HG02943 (cell line): ENCODE results near the gene PCDHA3.
"Not testable (repeated sequence)": the region's sequence is repeated elsewhere in the genome, so short reads cannot be mapped to it uniquely, and the experiment has no call there.

Source experiments
- ATAC-seq: cut with Tn5 transposase; IDR thresholded peaks from one replicate; pipeline ENCODE4 v1.9.1; 2021; ENCODE audit warnings: mild to moderate bottlenecking, low read depth, moderate library complexity; ENCODE audit not compliant: unreplicated experiment

Gene PCDHA3

DNA sequence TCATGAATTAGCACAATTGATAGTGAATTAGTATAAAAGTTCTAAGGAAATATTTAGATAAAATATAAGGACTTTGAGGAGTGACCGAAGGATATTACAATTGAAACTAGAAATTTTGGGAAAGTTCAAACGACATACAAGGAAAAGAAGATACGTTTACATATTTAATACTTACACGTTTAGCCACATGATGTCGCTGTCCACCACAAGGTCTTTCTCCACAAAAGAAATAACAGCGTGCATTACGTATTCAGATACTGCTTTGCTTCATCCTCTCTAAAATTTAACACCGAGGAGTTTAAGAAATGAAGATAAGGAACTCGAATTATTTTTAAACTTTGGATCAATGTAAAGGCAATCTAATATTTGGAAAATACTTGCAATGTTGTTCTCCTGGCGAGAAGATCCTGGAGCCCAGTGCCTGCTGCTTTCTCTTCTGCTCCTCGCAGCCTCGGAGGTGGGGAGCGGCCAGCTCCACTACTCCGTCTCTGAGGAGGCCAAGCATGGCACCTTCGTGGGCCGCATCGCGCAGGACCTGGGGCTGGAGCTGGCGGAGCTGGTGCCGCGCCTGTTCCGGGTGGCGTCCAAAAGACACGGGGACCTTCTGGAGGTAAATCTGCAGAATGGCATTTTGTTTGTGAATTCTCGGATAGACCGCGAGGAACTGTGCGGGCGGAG, at the start of gene PCDHA3:
PCDHA3 (plus strand) TSS at position 242 of the 678 bp plus-strand sequence.
- no peak for ATAC-seq

DNA sequence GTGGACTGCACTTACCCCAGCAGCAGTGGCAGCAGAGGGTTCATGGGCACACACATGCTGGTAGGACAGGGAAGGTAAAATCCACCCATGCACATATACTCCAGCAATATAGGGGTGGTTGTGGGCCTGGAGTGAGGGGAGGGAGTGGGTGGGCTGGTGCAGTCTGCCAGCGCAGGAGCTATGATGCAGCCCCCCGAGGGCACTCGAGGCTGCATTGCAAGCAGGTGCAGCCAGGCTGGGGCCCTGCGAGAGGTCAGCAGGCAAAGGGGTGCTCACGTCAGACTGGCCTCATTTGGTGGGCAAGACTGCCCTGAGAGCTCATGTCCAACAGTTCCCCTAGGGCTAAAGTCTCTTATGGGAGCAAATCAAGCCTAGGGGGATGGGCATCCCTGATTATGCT, 47.3 kb upstream of the PCDHA3 start:
- ATAC-seq, result no peak

DNA sequence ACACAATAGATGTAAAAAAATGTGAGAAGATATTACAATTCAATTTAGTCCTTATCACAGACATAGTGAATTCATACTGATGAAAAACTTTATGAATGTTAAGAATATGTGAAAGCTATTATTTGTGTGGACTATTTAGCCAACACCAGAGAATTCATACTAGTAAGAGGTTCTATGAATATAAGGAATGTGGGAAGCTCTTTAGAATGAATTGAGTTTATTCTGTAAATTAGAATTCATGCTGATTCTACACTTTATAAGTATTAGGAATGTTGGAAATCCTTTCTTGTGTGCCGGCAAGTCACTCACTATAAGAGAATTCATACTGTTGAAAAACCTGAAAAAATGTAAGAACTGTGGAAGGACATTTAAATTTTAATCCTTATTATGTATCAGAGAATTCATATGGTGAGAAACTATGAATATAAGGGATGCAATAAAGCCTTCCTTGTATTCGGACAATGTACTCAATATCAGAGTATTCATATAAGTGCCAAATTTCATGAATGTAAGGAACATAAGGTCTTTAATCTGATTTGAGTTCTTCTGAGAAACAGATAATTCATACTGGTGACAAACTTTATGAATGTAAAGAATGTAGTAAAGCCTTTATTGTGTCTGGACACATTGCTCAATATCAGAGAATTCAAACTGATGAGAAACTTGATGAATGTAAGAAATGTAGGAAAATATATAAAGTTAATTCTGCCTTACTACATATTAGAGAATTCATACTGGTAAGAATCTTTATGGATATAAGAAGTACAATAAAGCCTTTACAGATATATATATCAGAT, 36.5 kb upstream of the PCDHA3 start:
- no peak for ATAC-seq

DNA sequence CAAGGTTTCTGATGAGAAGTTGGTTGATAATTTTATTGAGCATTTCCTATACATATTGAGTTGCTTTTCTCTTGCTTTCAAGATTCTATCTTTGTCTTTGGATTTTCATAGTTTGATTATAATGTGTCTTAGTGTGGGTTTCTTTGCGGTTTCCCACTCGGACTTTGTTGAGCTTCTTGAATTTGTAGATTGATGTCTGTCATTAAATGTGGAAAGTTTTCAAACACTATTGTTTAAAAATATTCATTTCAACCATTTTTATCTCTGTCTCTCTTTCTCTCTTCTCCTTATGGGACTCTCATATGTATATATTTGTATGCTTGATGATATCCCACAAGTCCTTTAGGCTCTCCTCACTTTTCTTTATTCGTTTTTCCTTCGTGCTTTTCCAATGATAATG, 33.4 kb upstream of the PCDHA3 start:
- no peak for ATAC-seq

DNA sequence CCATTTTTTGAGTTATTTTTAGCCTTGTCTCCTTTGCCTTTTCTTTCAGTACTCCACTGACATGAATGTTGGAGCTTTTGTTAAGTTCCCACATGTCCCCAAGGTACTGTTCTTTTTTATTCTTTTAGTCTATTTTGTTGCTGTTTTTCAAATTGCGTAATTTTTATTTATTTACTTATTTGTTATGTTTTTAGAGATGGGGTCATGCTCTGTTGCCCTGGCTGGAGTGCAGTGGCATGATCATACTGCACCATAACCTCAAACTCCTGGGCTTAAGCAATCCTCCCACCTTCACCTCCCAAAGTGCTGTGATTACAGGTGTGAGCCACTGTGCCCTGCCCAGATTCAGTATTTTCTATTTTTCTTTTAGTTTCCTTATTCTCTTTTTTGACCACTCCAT, 20.3 kb upstream of the PCDHA3 start:
- no peak for ATAC-seq

DNA sequence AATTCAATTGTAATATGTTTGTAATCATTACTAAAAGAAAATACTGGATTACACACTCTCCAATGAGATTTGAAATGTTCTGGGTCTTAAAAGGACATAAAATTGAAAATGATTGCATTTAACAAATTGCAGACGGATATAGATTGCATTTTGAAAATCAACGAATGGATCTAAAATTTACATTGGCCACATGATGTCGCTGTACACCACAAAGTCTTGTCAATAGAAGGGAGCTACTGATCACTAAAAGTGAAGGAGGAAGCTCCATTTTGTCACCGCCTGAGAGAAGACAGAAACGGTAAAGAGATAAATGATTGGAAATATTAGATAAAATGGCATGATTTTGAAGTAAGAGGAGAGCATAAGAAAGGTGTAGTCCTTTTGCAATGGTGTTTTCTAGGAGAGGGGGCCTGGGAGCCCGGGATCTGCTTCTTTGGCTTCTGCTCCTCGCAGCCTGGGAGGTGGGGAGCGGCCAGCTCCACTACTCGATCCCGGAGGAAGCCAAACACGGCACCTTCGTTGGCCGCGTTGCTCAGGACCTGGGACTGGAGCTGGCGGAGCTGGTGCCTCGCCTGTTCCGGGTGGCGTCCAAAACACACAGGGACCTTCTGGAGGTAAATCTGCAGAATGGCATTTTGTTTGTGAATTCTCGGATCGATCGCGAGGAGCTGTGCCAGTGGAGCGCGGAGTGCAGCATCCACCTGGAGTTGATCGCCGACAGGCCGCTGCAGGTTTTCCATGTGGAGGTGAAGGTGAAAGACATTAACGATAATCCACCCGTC, 14.8 kb upstream of the PCDHA3 start, which contains the start of gene PCDHA1:
PCDHA1 (plus strand) TSS at position 236 of the 782 bp plus-strand sequence.
- no peak for ATAC-seq

DNA sequence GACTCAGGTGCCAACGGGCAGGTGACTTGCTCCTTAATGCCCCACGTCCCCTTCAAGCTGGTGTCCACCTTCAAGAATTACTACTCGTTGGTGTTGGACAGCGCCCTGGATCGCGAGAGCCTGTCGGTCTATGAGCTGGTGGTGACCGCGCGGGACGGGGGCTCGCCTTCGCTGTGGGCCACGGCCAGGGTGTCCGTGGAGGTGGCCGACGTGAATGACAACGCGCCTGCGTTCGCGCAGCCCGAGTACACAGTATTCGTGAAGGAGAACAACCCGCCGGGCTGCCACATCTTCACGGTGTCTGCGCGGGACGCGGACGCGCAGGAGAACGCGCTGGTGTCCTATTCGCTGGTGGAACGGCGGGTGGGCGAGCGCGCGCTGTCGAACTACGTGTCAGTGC, 13.4 kb upstream of the PCDHA3 start:
- not testable (repeated sequence) for ATAC-seq

DNA sequence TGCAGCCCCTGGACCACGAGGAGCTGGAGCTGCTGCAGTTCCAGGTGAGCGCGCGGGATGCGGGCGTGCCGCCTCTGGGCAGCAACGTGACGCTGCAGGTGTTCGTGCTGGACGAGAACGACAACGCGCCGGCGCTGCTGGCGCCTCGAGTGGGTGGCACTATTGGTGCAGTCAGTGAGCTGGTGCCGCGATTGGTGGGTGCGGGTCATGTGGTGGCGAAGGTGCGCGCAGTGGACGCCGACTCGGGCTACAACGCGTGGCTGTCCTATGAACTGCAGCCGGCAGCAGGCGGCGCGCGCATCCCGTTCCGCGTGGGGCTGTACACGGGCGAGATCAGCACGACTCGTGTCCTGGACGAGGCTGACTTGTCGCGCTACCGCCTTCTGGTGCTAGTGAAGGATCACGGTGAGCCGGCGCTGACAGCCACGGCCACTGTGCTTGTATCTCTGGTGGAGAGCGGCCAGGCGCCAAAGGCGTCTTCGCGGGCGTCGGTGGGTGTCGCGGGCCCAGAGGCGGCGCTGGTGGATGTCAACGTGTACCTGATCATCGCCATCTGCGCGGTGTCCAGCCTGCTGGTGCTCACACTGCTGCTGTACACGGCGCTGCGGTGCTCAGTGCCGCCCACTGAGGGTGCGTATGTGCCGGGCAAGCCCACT, 12.9 kb upstream of the PCDHA3 start:
- not testable (repeated sequence) for ATAC-seq

DNA sequence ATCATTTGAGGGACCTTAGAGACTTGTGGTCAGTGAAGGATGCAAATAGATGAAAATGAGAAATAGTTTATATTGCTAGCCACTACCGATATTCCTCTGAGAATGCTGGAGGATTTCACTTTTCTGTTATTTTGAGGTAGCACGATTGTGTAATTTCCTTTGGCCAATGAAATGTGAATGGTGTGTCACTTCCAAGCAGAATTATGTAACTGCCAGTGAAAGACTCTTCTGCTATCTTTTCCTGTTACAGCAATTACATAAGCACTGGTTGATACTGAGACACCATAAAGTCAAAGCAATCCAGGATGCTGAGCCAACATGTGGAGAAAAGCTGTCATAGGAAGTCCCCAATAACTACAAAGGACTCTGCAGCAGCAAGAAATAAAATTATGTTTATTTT, 9.8 kb upstream of the PCDHA3 start:
- no peak for ATAC-seq

DNA sequence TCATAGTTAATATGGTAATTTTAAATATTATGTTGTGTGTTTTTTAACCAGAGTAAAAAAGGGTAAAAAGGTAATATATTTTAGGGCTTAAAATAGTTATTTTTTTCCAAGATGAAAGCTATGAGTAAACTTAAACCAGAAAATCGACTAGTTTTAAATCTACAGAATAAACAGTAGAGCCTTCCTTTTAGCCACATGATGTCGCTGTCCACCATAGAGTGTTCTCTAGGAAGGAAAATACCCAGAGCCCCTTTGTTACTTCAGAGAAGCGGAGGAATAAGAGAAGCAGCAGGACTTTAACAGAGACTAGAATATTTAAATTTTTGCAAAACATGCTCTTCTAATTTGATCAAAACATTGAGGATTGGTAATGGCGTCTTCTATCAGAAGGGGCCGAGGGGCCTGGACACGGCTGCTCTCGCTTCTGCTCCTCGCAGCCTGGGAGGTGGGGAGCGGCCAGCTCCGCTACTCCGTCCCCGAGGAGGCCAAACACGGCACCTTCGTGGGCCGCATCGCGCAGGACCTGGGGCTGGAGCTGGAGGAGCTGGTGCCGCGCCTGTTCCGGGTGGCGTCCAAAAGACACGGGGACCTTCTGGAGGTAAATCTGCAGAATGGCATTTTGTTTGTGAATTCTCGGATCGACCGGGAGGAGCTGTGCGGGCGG, 6.1 kb upstream of the PCDHA3 start, which contains the start of gene PCDHA2:
PCDHA2 (plus strand) TSS at position 258 of the 664 bp plus-strand sequence.
- ATAC-seq, result no peak

DNA sequence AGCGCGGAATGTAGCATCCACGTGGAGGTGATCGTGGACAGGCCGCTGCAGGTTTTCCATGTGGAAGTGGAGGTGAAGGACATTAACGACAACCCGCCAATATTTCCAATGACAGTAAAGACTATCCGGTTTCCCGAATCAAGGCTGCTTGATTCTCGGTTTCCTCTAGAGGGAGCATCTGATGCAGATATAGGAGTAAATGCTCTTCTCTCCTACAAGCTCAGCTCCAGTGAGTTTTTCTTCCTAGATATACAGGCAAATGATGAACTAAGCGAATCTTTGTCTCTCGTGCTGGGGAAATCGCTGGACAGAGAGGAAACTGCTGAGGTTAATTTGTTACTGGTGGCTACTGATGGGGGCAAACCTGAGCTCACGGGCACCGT, 5.6 kb upstream of the PCDHA3 start:
- ATAC-seq, result no peak

DNA sequence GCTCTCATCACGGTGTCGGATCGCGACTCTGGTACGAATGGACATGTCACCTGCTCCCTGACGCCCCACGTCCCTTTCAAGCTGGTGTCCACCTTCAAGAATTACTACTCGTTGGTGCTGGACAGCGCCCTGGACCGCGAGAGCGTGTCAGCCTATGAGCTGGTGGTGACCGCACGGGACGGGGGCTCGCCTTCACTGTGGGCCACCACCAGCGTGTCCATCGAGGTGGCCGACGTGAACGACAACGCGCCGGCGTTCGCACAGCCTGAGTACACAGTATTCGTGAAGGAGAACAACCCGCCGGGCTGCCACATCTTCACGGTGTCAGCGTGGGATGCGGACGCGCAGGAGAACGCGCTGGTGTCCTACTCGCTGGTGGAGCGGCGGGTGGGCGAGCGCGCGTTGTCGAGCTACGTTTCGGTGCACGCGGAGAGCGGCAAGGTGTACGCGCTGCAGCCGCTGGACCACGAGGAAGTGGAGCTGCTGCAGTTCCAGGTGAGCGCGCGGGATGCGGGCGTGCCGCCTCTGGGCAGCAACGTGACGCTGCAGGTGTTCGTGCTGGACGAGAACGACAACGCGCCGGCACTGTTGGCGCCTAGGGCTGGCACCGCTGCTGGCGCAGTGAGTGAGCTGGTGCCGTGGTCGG, 4.7 kb upstream of the PCDHA3 start:
- not testable (repeated sequence) for ATAC-seq

DNA sequence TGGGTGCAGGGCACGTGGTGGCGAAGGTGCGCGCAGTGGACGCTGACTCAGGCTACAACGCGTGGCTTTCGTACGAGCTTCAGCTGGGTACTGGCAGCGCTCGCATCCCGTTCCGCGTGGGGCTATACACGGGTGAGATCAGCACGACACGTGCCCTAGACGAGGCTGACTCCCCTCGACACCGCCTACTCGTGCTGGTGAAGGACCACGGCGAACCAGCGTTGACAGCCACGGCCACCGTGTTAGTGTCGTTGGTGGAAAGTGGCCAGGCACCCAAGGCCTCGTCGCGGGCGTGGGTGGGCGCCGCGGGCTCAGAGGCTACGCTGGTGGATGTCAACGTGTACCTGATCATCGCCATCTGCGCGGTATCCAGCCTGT, 4.2 kb upstream of the PCDHA3 start:
- no peak for ATAC-seq

DNA sequence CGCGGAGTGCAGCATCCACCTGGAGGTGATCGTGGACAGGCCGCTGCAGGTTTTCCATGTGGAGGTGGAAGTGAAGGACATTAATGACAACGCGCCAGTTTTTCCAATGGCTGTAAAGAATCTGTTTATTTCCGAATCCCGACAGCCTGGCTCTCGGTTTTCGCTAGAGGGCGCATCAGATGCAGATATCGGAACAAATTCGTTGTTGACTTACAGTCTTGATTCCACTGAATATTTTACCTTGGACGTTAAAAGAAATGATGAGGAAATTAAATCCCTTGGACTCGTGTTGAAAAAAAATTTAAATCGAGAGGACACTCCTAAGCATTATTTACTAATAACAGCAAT, 611 bp downstream of the PCDHA3 start:
- ATAC-seq, result no peak

DNA sequence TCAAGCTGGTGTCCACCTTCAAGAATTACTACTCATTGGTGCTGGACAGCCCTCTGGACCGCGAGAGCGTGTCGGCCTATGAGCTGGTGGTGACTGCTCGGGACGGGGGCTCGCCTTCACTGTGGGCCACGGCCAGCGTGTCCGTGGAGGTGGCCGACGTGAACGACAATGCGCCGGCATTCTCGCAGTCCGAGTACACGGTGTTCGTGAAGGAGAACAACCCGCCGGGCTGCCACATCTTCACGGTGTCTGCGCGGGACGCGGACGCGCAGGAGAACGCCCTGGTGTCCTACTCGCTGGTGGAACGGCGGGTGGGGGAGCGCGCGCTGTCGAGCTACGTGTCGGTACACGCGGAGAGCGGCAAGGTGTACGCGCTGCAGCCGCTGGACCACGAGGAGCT, 1.5 kb downstream of the PCDHA3 start:
- ATAC-seq, result not testable (repeated sequence)

DNA sequence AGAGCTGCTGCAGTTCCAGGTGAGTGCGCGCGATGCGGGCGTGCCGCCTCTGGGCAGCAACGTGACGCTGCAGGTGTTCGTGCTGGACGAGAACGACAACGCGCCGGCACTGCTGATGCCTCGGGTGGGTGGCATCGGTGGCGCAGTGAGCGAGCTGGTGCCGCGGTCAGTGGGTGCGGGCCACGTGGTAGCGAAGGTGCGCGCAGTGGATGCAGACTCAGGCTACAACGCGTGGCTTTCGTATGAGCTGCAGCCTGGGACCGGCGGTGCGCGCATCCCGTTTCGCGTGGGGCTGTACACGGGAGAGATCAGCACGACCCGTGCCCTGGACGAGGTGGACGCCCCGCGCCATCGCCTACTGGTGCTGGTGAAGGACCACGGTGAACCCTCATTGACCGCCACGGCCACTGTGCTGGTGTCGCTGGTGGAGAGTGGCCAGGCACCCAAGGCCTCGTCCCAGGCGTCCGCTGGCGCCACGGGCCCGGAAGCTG, 2.0 kb downstream of the PCDHA3 start:
- no peak for ATAC-seq

DNA sequence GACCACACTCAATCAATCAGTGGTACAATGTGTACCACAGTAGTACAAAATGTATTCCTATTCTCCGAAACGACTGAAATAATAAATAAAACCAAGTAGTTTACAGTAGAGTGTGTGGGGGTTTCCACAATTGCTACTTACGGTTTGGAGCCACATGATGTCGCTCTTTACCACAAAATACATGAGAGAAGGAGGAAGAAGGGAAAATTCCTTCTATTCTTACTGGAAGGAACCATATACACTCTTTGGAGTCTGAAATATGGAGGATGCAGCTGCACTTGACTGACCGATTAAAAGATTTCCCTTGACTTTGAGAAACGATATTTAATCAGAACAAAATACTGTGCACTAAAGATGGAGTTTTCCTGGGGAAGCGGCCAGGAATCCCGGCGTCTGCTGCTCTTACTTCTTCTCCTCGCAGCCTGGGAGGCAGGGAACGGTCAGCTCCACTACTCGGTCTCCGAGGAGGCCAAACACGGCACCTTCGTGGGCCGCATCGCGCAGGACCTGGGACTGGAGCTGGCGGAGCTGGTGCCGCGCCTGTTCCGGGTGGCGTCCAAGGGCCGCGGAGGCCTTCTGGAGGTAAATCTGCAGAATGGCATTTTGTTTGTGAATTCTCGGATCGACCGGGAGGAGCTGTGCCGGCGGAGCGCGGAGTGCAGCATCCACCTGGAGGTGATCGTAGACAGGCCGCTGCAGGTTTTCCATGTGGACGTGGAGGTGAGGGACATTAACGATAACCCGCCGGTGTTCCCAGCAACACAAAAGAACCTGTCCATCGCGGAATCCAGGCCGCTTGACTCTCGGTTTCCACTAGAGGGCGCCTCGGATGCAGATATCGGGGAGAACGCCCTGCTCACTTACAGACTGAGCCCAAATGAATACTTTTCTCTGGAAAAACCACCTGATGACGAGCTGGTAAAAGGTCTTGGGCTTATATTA, 6.2 kb downstream of the PCDHA3 start, which contains the start of gene PCDHA4:
PCDHA4 (plus strand) TSS at position 235 of the 942 bp plus-strand sequence.
- no peak for ATAC-seq

DNA sequence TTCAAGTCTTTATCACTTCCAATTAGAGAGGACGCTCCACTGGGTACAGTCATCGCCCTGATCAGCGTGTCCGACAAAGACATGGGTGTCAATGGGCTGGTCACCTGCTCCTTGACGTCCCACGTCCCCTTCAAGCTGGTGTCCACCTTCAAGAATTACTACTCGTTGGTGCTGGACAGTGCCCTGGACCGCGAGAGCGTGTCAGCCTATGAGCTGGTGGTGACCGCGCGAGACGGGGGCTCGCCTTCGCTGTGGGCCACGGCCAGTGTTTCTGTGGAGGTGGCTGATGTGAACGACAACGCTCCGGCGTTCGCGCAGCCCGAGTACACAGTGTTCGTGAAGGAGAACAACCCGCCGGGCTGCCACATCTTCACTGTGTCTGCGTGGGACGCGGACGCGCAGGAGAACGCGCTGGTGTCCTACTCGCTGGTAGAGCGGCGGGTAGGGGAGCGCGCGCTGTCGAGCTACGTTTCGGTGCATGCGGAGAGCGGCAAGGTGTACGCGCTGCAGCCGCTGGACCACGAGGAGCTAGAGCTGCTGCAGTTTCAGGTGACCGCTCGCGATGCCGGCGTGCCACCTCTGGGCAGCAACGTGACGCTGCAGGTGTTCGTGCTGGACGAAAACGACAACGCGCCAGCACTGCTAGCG, 7.5 kb downstream of the PCDHA3 start:
- not testable (repeated sequence) for ATAC-seq
